ENCODE measurements around the gene SLC10A3. TPM values are rescaled to one million over a fixed set of nuclear protein-coding genes. Genes with fewer than 3 reads are reported as not detected.

Gene SLC10A3
- total and polyA plus RNA-seq, 2 of the 13 experiments (the other 11 are each of a cell fraction or from before 2014, with no cell fraction given), result 10.1 to 11.5 TPM

DNA sequence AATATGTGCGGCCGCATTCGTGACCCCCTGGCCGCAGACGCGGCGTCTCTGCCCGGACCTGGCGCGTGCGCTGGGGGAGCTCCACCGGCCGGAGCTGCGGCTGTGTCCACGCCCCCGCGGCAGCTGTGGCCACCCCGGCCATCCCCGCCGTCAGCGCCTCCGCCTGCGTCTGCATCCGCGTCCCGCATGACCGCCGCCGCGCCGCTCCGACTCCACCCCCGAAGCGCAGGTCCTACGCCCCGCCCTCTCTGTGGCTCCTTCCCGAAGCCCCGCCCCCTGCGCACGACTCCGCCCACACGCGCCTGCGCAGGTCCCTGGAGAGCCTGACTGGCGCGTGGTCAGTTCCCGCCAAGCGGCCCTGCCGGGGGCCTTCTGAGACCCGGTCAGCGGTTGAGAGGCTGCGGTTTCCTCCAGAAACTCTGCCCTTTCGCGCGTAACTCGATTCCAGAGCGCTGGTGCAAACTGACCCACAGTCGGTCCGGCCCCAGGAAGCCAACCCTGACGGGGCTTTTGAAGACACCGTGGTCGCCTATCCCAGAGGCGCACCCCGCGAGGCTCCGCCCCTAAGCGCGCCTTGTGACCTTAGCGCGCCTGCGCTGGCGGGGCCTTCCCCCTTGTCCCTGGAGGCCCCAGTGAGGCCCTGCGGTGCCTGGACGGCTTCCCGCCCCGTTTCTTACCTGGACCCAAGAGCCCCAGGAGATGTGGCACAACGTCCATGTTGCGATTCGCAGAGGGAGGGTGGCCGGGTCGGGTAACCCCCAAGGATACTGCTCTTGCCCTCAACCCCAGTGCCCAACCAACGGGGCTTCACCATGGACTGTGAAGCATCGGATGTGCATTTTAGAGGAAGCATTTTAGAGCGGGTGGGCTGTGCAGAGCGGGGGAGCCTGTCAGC lies 11.5 kb downstream of the SLC10A3 start, which contains the start of gene LAGE3 (continued):
- TF ChIP-seq, protein P1, sequence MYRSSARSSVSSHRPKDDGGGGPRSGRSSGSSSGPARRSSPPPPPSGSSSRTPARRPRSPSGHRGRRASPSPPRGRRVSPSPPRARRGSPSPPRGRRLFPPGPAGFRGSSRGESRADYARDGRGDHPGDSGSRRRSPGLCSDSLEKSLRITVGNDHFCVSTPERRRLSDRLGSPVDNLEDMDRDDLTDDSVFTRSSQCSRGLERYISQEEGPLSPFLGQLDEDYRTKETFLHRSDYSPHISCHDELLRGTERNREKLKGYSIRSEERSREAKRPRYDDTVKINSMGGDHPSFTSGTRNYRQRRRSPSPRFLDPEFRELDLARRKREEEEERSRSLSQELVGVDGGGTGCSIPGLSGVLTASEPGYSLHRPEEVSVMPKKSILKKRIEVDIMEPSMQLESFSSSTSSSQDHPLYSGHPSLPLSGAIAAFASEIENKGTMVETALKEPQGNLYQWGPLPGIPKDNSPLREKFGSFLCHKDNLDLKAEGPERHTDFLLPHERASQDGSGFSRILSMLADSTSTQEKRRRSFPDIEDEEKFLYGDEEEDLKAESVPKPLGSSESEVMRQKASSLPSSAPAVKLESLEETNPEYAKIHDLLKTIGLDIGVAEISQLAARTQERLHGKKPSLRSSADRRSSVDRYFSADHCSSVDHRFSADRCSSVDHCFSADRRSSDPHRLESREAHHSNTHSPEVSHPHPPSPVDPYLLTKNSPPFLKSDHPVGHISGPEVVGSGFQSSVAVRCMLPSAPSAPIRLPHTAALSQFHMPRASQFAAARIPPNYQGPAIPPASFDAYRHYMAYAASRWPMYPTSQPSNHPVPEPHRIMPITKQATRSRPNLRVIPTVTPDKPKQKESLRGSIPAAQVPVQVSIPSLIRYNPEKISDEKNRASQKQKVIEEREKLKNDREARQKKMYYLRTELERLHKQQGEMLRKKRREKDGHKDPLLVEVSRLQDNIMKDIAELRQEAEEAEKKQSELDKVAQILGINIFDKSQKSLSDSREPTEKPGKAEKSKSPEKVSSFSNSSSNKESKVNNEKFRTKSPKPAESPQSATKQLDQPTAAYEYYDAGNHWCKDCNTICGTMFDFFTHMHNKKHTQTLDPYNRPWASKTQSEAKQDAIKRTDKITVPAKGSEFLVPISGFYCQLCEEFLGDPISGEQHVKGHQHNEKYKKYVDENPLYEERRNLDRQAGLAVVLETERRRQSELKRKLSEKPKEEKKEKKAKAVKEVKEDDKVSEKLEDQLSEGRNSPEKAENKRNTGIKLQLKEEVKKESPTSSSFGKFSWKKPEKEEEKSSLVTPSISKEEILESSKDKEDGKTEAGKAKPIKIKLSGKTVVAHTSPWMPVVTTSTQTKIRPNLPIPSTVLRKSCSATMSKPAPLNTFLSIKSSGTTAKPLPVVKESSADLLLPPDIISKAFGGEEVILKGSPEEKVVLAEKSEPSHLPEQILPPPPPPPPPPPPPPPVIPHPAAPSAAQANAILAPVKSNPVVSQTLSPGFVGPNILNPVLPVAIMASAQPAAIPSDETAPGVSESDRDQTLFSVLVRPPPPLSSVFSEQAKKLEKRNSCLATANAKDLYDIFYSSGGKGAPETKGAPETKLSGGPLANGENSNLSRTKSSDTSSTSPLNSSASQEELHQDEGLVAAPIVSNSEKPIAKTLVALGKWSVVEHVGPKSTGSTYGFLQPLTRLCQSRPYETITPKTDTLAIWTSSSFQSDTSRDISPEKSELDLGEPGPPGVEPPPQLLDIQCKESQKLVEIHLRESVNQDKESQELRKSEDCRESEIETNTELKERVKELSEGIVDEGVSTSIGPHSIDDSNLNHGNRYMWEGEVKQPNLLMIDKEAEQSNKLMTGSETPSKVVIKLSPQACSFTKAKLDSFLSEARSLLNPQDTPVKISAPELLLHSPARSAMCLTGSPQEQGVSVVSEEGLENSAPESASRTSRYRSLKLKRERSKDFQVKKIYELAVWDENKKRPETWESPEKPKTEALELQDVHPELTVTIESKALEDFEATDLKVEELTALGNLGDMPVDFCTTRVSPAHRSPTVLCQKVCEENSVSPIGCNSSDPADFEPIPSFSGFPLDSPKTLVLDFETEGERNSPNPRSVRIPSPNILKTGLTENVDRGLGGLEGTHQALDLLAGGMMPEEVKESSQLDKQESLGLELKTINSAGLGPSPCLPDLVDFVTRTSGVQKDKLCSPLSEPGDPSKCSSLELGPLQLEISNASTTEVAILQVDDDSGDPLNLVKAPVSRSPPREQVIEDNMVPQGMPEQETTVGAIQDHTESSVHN (CRISPR knock-in tag; IDR thresholded peaks at IDR 0.05), result 0 out of 2 replicates have a peak, but pooled peaks have one; percentile 35
- TF ChIP-seq TAF1 (CRISPR knock-in tag; IDR thresholded peaks at IDR 0.05) (peak; percentile 40; the same call in 1 of the 2 replicates), ZNF143 (CRISPR knock-in tag; IDR thresholded peaks at IDR 0.05) (no peak), AGO1 (IDR thresholded peaks at IDR 0.05; ENCODE audit: low read depth, low read length, poor library complexity, severe bottlenecking) (peak; percentile 96), STAT5B (CRISPR knock-in tag; IDR thresholded peaks at IDR 0.05) (no peak), KDM2A (CRISPR knock-in tag; IDR thresholded peaks at IDR 0.05; ENCODE audit: borderline replicate concordance, low read depth) (peak; percentile 50; the same call in 1 of the 2 replicates), ZBTB14 (CRISPR knock-in tag; IDR thresholded peaks at IDR 0.05) (peak; percentile 50; the same call in 1 of the 2 replicates)
- TF ChIP-seq, protein P2, sequence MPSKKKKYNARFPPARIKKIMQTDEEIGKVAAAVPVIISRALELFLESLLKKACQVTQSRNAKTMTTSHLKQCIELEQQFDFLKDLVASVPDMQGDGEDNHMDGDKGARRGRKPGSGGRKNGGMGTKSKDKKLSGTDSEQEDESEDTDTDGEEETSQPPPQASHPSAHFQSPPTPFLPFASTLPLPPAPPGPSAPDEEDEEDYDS (CRISPR knock-in tag; IDR thresholded peaks at IDR 0.05), result peak; percentile 47; the same call in 1 of the 2 replicates
- TF ChIP-seq, protein P3, sequence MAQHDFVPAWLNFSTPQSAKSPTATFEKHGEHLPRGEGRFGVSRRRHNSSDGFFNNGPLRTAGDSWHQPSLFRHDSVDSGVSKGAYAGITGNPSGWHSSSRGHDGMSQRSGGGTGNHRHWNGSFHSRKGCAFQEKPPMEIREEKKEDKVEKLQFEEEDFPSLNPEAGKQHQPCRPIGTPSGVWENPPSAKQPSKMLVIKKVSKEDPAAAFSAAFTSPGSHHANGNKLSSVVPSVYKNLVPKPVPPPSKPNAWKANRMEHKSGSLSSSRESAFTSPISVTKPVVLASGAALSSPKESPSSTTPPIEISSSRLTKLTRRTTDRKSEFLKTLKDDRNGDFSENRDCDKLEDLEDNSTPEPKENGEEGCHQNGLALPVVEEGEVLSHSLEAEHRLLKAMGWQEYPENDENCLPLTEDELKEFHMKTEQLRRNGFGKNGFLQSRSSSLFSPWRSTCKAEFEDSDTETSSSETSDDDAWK (CRISPR knock-in tag; IDR thresholded peaks at IDR 0.05), result no peak
- TF ChIP-seq, protein P4, sequence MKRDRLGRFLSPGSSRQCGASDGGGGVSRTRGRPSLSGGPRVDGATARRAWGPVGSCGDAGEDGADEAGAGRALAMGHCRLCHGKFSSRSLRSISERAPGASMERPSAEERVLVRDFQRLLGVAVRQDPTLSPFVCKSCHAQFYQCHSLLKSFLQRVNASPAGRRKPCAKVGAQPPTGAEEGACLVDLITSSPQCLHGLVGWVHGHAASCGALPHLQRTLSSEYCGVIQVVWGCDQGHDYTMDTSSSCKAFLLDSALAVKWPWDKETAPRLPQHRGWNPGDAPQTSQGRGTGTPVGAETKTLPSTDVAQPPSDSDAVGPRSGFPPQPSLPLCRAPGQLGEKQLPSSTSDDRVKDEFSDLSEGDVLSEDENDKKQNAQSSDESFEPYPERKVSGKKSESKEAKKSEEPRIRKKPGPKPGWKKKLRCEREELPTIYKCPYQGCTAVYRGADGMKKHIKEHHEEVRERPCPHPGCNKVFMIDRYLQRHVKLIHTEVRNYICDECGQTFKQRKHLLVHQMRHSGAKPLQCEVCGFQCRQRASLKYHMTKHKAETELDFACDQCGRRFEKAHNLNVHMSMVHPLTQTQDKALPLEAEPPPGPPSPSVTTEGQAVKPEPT (CRISPR knock-in tag; IDR thresholded peaks at IDR 0.05; ENCODE audit: low read depth), result 0 out of 2 replicates have a peak, but pooled peaks have one; percentile 58
- TF ChIP-seq, protein P5, sequence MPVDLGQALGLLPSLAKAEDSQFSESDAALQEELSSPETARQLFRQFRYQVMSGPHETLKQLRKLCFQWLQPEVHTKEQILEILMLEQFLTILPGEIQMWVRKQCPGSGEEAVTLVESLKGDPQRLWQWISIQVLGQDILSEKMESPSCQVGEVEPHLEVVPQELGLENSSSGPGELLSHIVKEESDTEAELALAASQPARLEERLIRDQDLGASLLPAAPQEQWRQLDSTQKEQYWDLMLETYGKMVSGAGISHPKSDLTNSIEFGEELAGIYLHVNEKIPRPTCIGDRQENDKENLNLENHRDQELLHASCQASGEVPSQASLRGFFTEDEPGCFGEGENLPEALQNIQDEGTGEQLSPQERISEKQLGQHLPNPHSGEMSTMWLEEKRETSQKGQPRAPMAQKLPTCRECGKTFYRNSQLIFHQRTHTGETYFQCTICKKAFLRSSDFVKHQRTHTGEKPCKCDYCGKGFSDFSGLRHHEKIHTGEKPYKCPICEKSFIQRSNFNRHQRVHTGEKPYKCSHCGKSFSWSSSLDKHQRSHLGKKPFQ (CRISPR knock-in tag; IDR thresholded peaks at IDR 0.05; ENCODE audit: insufficient replicate concordance), result no peak

All from HepG2 (cell line).